ENCODE results near the gene KCNT1.

Gene KCNT1

DNA sequence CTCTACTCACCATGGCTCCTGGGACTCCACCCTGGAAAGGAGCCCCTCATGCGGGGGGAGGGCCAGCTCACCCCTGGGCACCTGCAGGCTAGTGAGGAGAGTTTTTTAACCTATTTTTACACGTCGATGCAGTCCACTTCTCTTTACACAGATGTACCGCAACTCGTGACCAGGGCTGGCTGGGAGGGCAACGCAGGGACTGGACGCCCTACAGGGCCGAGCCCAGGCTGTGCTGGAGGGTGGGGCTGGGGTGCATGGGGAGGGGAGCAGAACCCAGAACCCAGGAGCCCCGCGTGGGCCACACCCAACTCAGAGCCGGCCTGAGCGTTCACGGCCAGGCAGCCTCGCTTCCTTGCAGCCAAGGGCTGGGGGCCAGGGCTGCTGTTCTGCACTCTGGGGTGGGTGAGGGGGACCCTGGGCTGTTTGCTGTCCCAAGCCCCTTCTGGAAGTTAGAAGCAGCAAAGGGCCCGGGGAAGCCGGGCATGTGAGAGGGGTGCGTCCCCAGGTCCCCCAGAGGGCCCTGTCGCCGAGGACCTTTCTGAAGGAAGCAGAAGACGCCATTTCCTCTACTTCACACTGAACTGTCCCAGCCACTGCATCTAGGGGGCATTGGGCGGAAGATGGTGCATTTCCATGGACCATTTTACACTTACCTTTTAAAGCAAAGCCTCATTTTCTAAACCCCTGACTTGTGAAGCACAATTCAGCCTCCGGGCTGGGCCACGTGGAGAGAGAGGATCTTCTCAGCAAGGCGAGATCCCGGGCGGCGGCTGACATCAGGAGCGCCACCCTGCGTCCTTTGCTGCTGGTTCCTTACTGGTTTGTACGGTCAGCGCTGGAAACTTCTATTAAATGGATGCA lies 90.5 kb downstream of the KCNT1 start:
- H3K4me3 ChIP-seq (ENCODE audit: insufficient read depth, low read length, poor library complexity, severe bottlenecking), result no peak overlapping the region
- TF ChIP-seq, protein P1, sequence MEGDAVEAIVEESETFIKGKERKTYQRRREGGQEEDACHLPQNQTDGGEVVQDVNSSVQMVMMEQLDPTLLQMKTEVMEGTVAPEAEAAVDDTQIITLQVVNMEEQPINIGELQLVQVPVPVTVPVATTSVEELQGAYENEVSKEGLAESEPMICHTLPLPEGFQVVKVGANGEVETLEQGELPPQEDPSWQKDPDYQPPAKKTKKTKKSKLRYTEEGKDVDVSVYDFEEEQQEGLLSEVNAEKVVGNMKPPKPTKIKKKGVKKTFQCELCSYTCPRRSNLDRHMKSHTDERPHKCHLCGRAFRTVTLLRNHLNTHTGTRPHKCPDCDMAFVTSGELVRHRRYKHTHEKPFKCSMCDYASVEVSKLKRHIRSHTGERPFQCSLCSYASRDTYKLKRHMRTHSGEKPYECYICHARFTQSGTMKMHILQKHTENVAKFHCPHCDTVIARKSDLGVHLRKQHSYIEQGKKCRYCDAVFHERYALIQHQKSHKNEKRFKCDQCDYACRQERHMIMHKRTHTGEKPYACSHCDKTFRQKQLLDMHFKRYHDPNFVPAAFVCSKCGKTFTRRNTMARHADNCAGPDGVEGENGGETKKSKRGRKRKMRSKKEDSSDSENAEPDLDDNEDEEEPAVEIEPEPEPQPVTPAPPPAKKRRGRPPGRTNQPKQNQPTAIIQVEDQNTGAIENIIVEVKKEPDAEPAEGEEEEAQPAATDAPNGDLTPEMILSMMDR (IDR thresholded peaks at IDR 0.05; ENCODE audit: insufficient read depth, low read length, poor library complexity, severe bottlenecking), result no peak
- no peak for TF ChIP-seq EZH2phosphoT487 (conservative IDR thresholded peaks at IDR 0.05; ENCODE audit: low read length)
- H3K9me3 ChIP-seq (ENCODE audit: insufficient read depth, low read length), result no peaks in the 10 kb centered on the region
- no peak overlapping the region for H2AFZ ChIP-seq (ENCODE audit: low read depth, low read length, severe bottlenecking)
- no peaks in the 10 kb centered on the region for H3K36me3 ChIP-seq (ENCODE audit: low read length)
- H3K9ac ChIP-seq (ENCODE audit: low read length), result no peak overlapping the region
- H3K27ac ChIP-seq (ENCODE audit: low read depth, low read length), result no peak overlapping the region
- H3K27me3 ChIP-seq (ENCODE audit: low read length), result no peaks in the 10 kb centered on the region
- no peaks in the 10 kb centered on the region for H3K9me2 ChIP-seq (replicated peaks; ENCODE audit: insufficient read depth, low read length)
- H3F3A ChIP-seq (ENCODE audit: insufficient read depth), result no peaks in the 10 kb centered on the region
- H4K20me1 ChIP-seq (ENCODE audit: low read depth, low read length), result no peaks in the 10 kb centered on the region
- H3K4me2 ChIP-seq (ENCODE audit: low read depth, low read length, poor library complexity, severe bottlenecking), result no peak overlapping the region
- no peaks in the 10 kb centered on the region for H3K79me2 ChIP-seq (ENCODE audit: insufficient read depth, low read length)

DNA sequence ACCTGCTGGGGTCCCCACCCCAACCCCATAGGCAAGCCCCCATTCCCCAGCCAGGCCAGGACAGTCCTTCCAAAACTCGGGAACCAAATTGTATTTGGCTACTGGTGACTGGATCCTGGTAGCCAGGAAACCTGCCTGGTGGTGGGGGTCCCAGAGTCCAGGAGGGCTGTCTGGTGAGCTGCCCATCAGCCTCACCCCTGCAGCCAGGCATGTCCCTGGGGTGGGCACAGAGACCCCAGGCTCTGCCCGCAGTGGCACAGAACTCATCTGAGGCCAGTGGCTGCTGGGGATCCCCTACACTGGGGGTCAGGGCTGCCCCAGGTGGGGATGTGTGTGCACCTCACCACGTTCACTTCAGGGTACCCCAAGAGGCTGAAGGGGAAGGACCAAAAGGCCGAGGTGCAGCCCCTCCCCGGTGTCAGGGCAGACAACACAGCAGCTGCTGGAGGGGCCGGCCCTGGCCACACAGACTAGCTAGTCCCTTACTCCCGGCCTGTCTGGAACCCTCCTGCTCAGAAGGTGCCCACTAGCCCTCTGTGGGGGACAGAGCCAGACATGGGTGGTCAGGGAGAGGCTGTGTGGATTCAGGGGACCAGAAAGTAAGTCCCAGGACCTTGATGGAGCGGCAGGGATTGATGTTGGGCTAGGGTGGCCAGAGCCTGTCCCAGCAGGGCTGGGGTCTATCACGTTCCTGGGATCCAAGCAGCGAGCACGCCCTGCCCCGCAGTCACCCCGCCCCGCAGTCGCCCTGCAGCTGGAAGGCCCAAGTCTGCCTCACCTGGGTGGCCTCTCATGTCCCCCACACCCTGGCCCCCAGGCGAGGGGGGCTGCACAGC lies 91.5 kb downstream of the KCNT1 start:
- no peaks in the 10 kb centered on the region for H3K79me2 ChIP-seq (ENCODE audit: insufficient read depth, low read length)
- no peak overlapping the region for H3K27ac ChIP-seq (ENCODE audit: low read depth, low read length)
- no peaks in the 10 kb centered on the region for H3K36me3 ChIP-seq (ENCODE audit: low read length)
- H3K9ac ChIP-seq (ENCODE audit: low read length), result no peak overlapping the region
- H4K20me1 ChIP-seq (ENCODE audit: low read depth, low read length), result no peaks in the 10 kb centered on the region
- H3K27me3 ChIP-seq (ENCODE audit: low read length), result no peaks in the 10 kb centered on the region
- no peak for TF ChIP-seq EZH2phosphoT487 (conservative IDR thresholded peaks at IDR 0.05; ENCODE audit: low read length)
- TF ChIP-seq, protein P1 (IDR thresholded peaks at IDR 0.05; ENCODE audit: insufficient read depth, low read length, poor library complexity, severe bottlenecking), result no peak
- no peak overlapping the region for H3K4me2 ChIP-seq (ENCODE audit: low read depth, low read length, poor library complexity, severe bottlenecking)
- H3K4me3 ChIP-seq (ENCODE audit: insufficient read depth, low read length, poor library complexity, severe bottlenecking), result no peak overlapping the region
- H3K9me3 ChIP-seq (ENCODE audit: insufficient read depth, low read length), result no peaks in the 10 kb centered on the region
- no peaks in the 10 kb centered on the region for H3K9me2 ChIP-seq (replicated peaks; ENCODE audit: insufficient read depth, low read length)
- H3F3A ChIP-seq (ENCODE audit: insufficient read depth), result no peaks in the 10 kb centered on the region
- H2AFZ ChIP-seq (ENCODE audit: low read depth, low read length, severe bottlenecking), result no peak overlapping the region

- H3K4me2 ChIP-seq (ENCODE audit: low read depth, low read length, poor library complexity, severe bottlenecking), result no peak overlapping the region
- no peaks in the 10 kb centered on the region for H3K9me3 ChIP-seq (ENCODE audit: insufficient read depth, low read length)
- no peaks in the 10 kb centered on the region for H3F3A ChIP-seq (ENCODE audit: insufficient read depth)
- H3K4me3 ChIP-seq (ENCODE audit: insufficient read depth, low read length, poor library complexity, severe bottlenecking), result no peak overlapping the region
- H2AFZ ChIP-seq (ENCODE audit: low read depth, low read length, severe bottlenecking), result no peak overlapping the region
- H3K27ac ChIP-seq (ENCODE audit: low read depth, low read length), result no peak overlapping the region
- H3K9me2 ChIP-seq (replicated peaks; ENCODE audit: insufficient read depth, low read length), result no peaks in the 10 kb centered on the region
- H3K79me2 ChIP-seq (ENCODE audit: insufficient read depth, low read length), result no peaks in the 10 kb centered on the region
- no peaks in the 10 kb centered on the region for H3K27me3 ChIP-seq (ENCODE audit: low read length)
- no peak overlapping the region for H3K9ac ChIP-seq (ENCODE audit: low read length)
- no peak for TF ChIP-seq EZH2phosphoT487 (conservative IDR thresholded peaks at IDR 0.05; ENCODE audit: low read length)
- TF ChIP-seq, protein P1 (IDR thresholded peaks at IDR 0.05; ENCODE audit: insufficient read depth, low read length, poor library complexity, severe bottlenecking), result no peak
- H4K20me1 ChIP-seq (ENCODE audit: low read depth, low read length), result no peaks in the 10 kb centered on the region
- H3K36me3 ChIP-seq (ENCODE audit: low read length), result no peaks in the 10 kb centered on the region
Observed at GRCh38 chr9:135794057-135794335, 92.0 kb downstream of the KCNT1 start.
